Erythroblast (primary cell): ENCODE data around the gene TRIM65.

Source experiments
- GATA1 ChIP-seq: IDR thresholded peaks from 2 replicates; pipeline ENCODE4 v1.6.1; 2011; ENCODE audit warnings: low read depth, mild to moderate bottlenecking, control low read depth, low read length, moderate library complexity
- POLR2A ChIP-seq: IDR thresholded peaks from 2 replicates; pipeline ENCODE4 v1.6.1; 2011; ENCODE audit warnings: mild to moderate bottlenecking, low read length

- no peak for TF ChIP-seq POLR2A
- TF ChIP-seq GATA1: no peak
These were observed 22.2 kb downstream of the TRIM65 start for GRCh38 chr17:75874323-75875181.
